Prostate gland (tissue), 2 donors: ENCODE results near the gene CRYGN.

Experiments used
- CTCF ChIP-seq, 4 experiments: fragments of 200-600 bp in 2 of 4; fragments of 450-650 bp in 2 of 4; sonication (generic) in 2 of 4; IDR thresholded peaks; 1 replicate in 3 of 4; 2 replicates in 1 of 4; pipeline ENCODE4 v1.5.1; 2016 to 2019; ENCODE audit warnings: antibody characterized with exemption in 4 of 4, mild to moderate bottlenecking in 2 of 4, moderate library complexity in 2 of 4
- POLR2A ChIP-seq: fragments of 450-650 bp; IDR thresholded peaks from one replicate; pipeline ENCODE4 v1.6.1; 2016; ENCODE audit warnings: antibody characterized with exemption, mild to moderate bottlenecking
- POLR2AphosphoS5 ChIP-seq: sonication (generic); formaldehyde crosslinking; IDR thresholded peaks from one replicate; pipeline ENCODE4 v1.6.1; 2017; ENCODE audit warnings: antibody characterized with exemption

- TF ChIP-seq CTCF (IDR thresholded peaks at IDR 0.05) (no peak), POLR2AphosphoS5 (no peak), POLR2A (no peak)
Measured at GRCh38 chr7:151391358-151391730, 48.6 kb downstream of the CRYGN start.
